ENCODE data around the gene SPTBN4.
"Not testable (repeated sequence)": the region's sequence is repeated elsewhere in the genome, so short reads cannot be mapped to it uniquely, and the experiment has no call there.

The SPTBN4 gene

GRCh38 chr19:40465025-40465556, 1.7 kb upstream of the SPTBN4 start:
- peak; percentile 50 for DNase-seq (ENCODE audit: low spot score)

GRCh38 chr19:40465557-40466218, 1.1 kb upstream of the SPTBN4 start, which contains the start of gene BLVRB:
Gene BLVRB, minus strand, starts transcription at chr19:40465745. Its CDS starts 57 bp downstream, at chr19:40465688.
- peak; percentile 99 for DNase-seq (ENCODE audit: low spot score)

GRCh38 chr19:40466219-40466984, 399 bp upstream of the SPTBN4 start:
- no peak for DNase-seq (ENCODE audit: low spot score)

- DNase-seq (ENCODE audit: low spot score), result no peak
Observed at GRCh38 chr19:40469011-40469410, 2.2 kb downstream of the SPTBN4 start.

- DNase-seq (ENCODE audit: low spot score), result no peak
Observed at GRCh38 chr19:40471111-40471510, 4.3 kb downstream of the SPTBN4 start.

GRCh38 chr19:40472516-40472915, 5.7 kb downstream of the SPTBN4 start:
- no peak for DNase-seq (ENCODE audit: low spot score)

GRCh38 chr19:40474737-40475136, 7.9 kb downstream of the SPTBN4 start:
- no peak for DNase-seq (ENCODE audit: low spot score)

- not testable (repeated sequence) for DNase-seq (ENCODE audit: low spot score)
Observed at GRCh38 chr19:40475878-40476644, 9.3 kb downstream of the SPTBN4 start.

- no peak for DNase-seq (ENCODE audit: low spot score)
Observed at GRCh38 chr19:40486017-40486416, 19.2 kb downstream of the SPTBN4 start.

GRCh38 chr19:40489882-40490230, 23.1 kb downstream of the SPTBN4 start:
- DNase-seq (ENCODE audit: low spot score), result no peak

- no peak for DNase-seq (ENCODE audit: low spot score)
Observed at GRCh38 chr19:40492274-40492673, 25.5 kb downstream of the SPTBN4 start.

- DNase-seq (ENCODE audit: low spot score), result no peak
Observed at GRCh38 chr19:40493778-40494177, 27.0 kb downstream of the SPTBN4 start.

- no peak for DNase-seq (ENCODE audit: low spot score)
Observed at GRCh38 chr19:40494191-40494838, 27.5 kb downstream of the SPTBN4 start.

- DNase-seq (ENCODE audit: low spot score), result no peak
Observed at GRCh38 chr19:40497214-40497613, 30.4 kb downstream of the SPTBN4 start.

- no peak for DNase-seq (ENCODE audit: low spot score)
Observed at GRCh38 chr19:40499320-40499719, 32.5 kb downstream of the SPTBN4 start.

GRCh38 chr19:40500678-40501530, 34.1 kb downstream of the SPTBN4 start:
- not testable (repeated sequence) for DNase-seq (ENCODE audit: low spot score)

- DNase-seq (ENCODE audit: low spot score), result no peak
Observed at GRCh38 chr19:40501599-40501998, 34.8 kb downstream of the SPTBN4 start.

- DNase-seq (ENCODE audit: low spot score), result no peak
Observed at GRCh38 chr19:40502081-40502480, 35.3 kb downstream of the SPTBN4 start.

GRCh38 chr19:40502647-40503319, 36.0 kb downstream of the SPTBN4 start:
- DNase-seq (ENCODE audit: low spot score), result no peak

GRCh38 chr19:40503320-40503695, 36.5 kb downstream of the SPTBN4 start:
- no peak for DNase-seq (ENCODE audit: low spot score)

- no peak for DNase-seq (ENCODE audit: low spot score)
Observed at GRCh38 chr19:40506099-40506498, 39.3 kb downstream of the SPTBN4 start.

All from AG08396 (cell line).